IMR-90 (cell line): ENCODE data around the gene LSM7. TPM values are rescaled to one million over a fixed set of nuclear protein-coding genes. Genes with fewer than 3 reads are reported as not detected.

Source experiments
- ATAC-seq: fragments of 200-7000 bp; cut with Tn5 transposase; 2 replicates; pipeline ENCODE4 v1.9.1; 2020; ENCODE audit warnings: low read depth, mild to moderate bottlenecking, moderate library complexity
- BruUV-seq: library from RNA; stranded (reverse); fragments of 400-500 nt; replicated peaks from 2 replicates; lab custom pipeline; 2021; lab: Mats Ljungman, UMichigan
- CTCF ChIA-PET: fragments of 300-600 bp; formaldehyde crosslinking; extraction: SDS; loops from one replicate; lab custom pipeline; 2021; ENCODE audit warnings: antibody characterized with exemption; lab: Yijun Ruan, JAX
- POLR2A ChIA-PET: fragments of 300-600 bp; sonication (Branson Sonifier 250); formaldehyde crosslinking; loops from one replicate; lab custom pipeline; 2022; ENCODE audit warnings: antibody characterized with exemption; ENCODE audit not compliant: unreplicated experiment; lab: Charles Lee
- DNase-seq: peaks from one replicate; pipeline ENCODE4 v3.0.0; 2013
- H2AFZ ChIP-seq: replicated peaks from 2 replicates; pipeline ENCODE3; 2013; ENCODE audit warnings: low read length, mild to moderate bottlenecking; ENCODE audit not compliant: poor library complexity
- H2AK5ac ChIP-seq: 2 replicates; pipeline ENCODE4 v1.6.1; 2013; ENCODE audit warnings: low read depth, low read length, inconsistent platforms
- H2AK9ac ChIP-seq: replicated peaks from 2 replicates; pipeline ENCODE3; 2013; ENCODE audit warnings: mild to moderate bottlenecking, low read depth, low read length, moderate library complexity; ENCODE audit not compliant: poor library complexity
- H2BK120ac ChIP-seq: 2 replicates; pipeline ENCODE4 v1.6.1; 2013; ENCODE audit warnings: low read depth, low read length, inconsistent platforms
- H2BK15ac ChIP-seq: 3 replicates; pipeline ENCODE4 v1.6.1; 2013; ENCODE audit warnings: low read depth, low read length, inconsistent platforms
- H2BK20ac ChIP-seq: 2 replicates; pipeline ENCODE4 v1.6.1; 2013; ENCODE audit warnings: low read depth, mild to moderate bottlenecking, inconsistent platforms, low read length, moderate library complexity
- H2BK5ac ChIP-seq: 2 replicates; pipeline ENCODE4 v1.6.1; 2013; ENCODE audit warnings: mild to moderate bottlenecking, low read depth, low read length, inconsistent platforms; ENCODE audit not compliant: poor library complexity, severe bottlenecking
- H3K14ac ChIP-seq: replicated peaks from 2 replicates; pipeline ENCODE4 v1.6.1; 2013; ENCODE audit warnings: low read depth, low read length, inconsistent platforms
- H3K18ac ChIP-seq: 2 replicates; pipeline ENCODE4 v1.6.1; 2013; ENCODE audit warnings: low read depth, low read length, control low read depth
- H3K23ac ChIP-seq: 2 replicates; pipeline ENCODE4 v1.6.1; 2013; ENCODE audit warnings: low read depth, low read length, inconsistent platforms
- H3K27ac ChIP-seq: 2 replicates; pipeline ENCODE4 v1.5.1; 2013; ENCODE audit warnings: mild to moderate bottlenecking, control low read depth, low read length; ENCODE audit not compliant: insufficient read depth
- H3K27me3 ChIP-seq: 2 replicates; pipeline ENCODE4 v1.6.1; 2013; ENCODE audit warnings: low read length; ENCODE audit not compliant: control insufficient read depth, insufficient read depth
- H3K36me3 ChIP-seq: 2 replicates; pipeline ENCODE4 v1.6.1; 2013; ENCODE audit warnings: low read length, mixed read lengths; ENCODE audit not compliant: control insufficient read depth, insufficient read depth
- H3K4ac ChIP-seq: 2 replicates; pipeline ENCODE4 v1.6.1; 2013; ENCODE audit warnings: low read depth, low read length, inconsistent platforms
- H3K4me1 ChIP-seq: 2 replicates; pipeline ENCODE4 v1.6.1; 2013; ENCODE audit warnings: low read length, mixed read lengths; ENCODE audit not compliant: control insufficient read depth, insufficient read depth
- H3K4me2 ChIP-seq: 2 replicates; pipeline ENCODE4 v1.6.1; 2013; ENCODE audit warnings: low read depth, mild to moderate bottlenecking, control low read depth, low read length, moderate library complexity
- H3K4me3 ChIP-seq: 2 replicates; pipeline ENCODE4 v1.5.1; 2013; ENCODE audit warnings: low read depth, mild to moderate bottlenecking, control low read depth, low read length, moderate library complexity; ENCODE audit not compliant: insufficient read depth
- H3K56ac ChIP-seq: 2 replicates; pipeline ENCODE4 v1.6.1; 2013; ENCODE audit warnings: low read length, inconsistent platforms; ENCODE audit not compliant: insufficient read depth; ENCODE audit errors: extremely low read depth
- H3K79me1 ChIP-seq, 2 experiments: 2 replicates each; pipeline ENCODE4 v1.6.1; 2013; ENCODE audit warnings: low read length in 2 of 2, inconsistent platforms in 1 of 2, low read depth in 1 of 2
- H3K9ac ChIP-seq: 2 replicates; pipeline ENCODE4 v1.6.1; 2013; ENCODE audit warnings: low read depth, low read length, control low read depth
- H3K9me1 ChIP-seq: 2 replicates; pipeline ENCODE4 v1.6.1; 2013; ENCODE audit warnings: low read length, inconsistent platforms; ENCODE audit not compliant: insufficient read depth
- H3K9me3 ChIP-seq: 2 replicates; pipeline ENCODE4 v1.6.1; 2013; ENCODE audit warnings: low read length; ENCODE audit not compliant: control insufficient read depth, insufficient read depth
- H4K20me1 ChIP-seq: 2 replicates; pipeline ENCODE4 v1.6.1; 2013; ENCODE audit warnings: low read length, inconsistent platforms; ENCODE audit not compliant: insufficient read depth
- H4K5ac ChIP-seq: 2 replicates; pipeline ENCODE4 v1.6.1; 2013; ENCODE audit warnings: mild to moderate bottlenecking, low read depth, low read length, control low read depth
- H4K8ac ChIP-seq, 2 experiments: 2 replicates each; pipeline ENCODE4 v1.6.1; 2013; ENCODE audit warnings: low read depth in 2 of 2, low read length in 2 of 2, control low read depth in 1 of 2, inconsistent platforms in 1 of 2
- H4K91ac ChIP-seq: 2 replicates; pipeline ENCODE4 v1.6.1; 2013; ENCODE audit warnings: low read depth, low read length, inconsistent platforms; ENCODE audit not compliant: insufficient read depth
- BHLHE40 ChIP-seq: fragments of 150-350 bp; IDR thresholded peaks from 2 replicates; pipeline ENCODE4 v1.6.1; 2016; ENCODE audit warnings: mild to moderate bottlenecking, low read depth, low read length
- CEBPB ChIP-seq: IDR thresholded peaks from 2 replicates; pipeline ENCODE4 v1.6.1; 2012; ENCODE audit warnings: low read depth, low read length, improper control_type of control experiment
- CHD1 ChIP-seq: IDR thresholded peaks from 2 replicates; pipeline ENCODE4 v1.6.1; 2012; ENCODE audit warnings: low read depth, low read length, improper control_type of control experiment
- CTCF ChIP-seq: conservative IDR thresholded peaks from 2 replicates; pipeline ENCODE4 v1.5.1; 2012; ENCODE audit warnings: mild to moderate bottlenecking, low read depth, low read length, improper control_type of control experiment
- ELK1 ChIP-seq: fragments of 150-350 bp; IDR thresholded peaks from 2 replicates; pipeline ENCODE4 v1.6.1; 2016; ENCODE audit warnings: low read depth, mild to moderate bottlenecking, low read length, moderate library complexity, borderline replicate concordance
- MAFK ChIP-seq: IDR thresholded peaks from 2 replicates; pipeline ENCODE4 v1.6.1; 2012; ENCODE audit warnings: low read depth, low read length, improper control_type of control experiment
- MXI1 ChIP-seq: IDR thresholded peaks from 2 replicates; pipeline ENCODE4 v1.6.1; 2012; ENCODE audit warnings: low read depth, mild to moderate bottlenecking, low read length, moderate library complexity, borderline replicate concordance
- NFE2L2 ChIP-seq: fragments of 150-350 bp; IDR thresholded peaks from 2 replicates; pipeline ENCODE4 v1.6.1; 2016; ENCODE audit warnings: low read depth, mild to moderate bottlenecking, low read length
- RAD21 ChIP-seq: IDR thresholded peaks from 2 replicates; pipeline ENCODE4 v1.6.1; 2012; ENCODE audit warnings: low read length, improper control_type of control experiment
- RCOR1 ChIP-seq: IDR thresholded peaks from 2 replicates; pipeline ENCODE4 v1.6.1; 2012; ENCODE audit warnings: mild to moderate bottlenecking, low read length, improper control_type of control experiment; ENCODE audit not compliant: insufficient replicate concordance
- RFX5 ChIP-seq: IDR thresholded peaks from 2 replicates; pipeline ENCODE4 v1.8.0; 2012; ENCODE audit warnings: low read depth, mild to moderate bottlenecking, low read length, moderate library complexity
- SMC3 ChIP-seq: fragments of 150-350 bp; IDR thresholded peaks from 2 replicates; pipeline ENCODE4 v1.6.1; 2016; ENCODE audit warnings: low read depth, mild to moderate bottlenecking, antibody characterized with exemption, low read length, moderate library complexity
- WGBS, 2 experiments: methylation state at CpG; one replicate each; pipeline versions ENCODE4 v1.1.5 to v1.1.7; 2013; ENCODE audit warnings: missing lambda C conversion rate in 2 of 2; ENCODE audit not compliant: insufficient read length in 1 of 2; ENCODE audit errors: extremely low coverage in 2 of 2; 5-methylcytosine and 5-hydroxymethylcytosine counted together
- dilution Hi-C: fragments of 300-500 bp; cut with HindIII; formaldehyde crosslinking; loops from one replicate; pipeline ENCODE4 v1.14.3; 2018; ENCODE audit warnings: low sequenced_read_pairs; ENCODE audit not compliant: unreplicated experiment
- in situ Hi-C: fragments of 300-500 bp; cut with MboI; formaldehyde crosslinking; loops from 3 replicates; pipeline ENCODE4 v1.14.3; 2019; ENCODE audit warnings: low sequenced_read_pairs, inconsistent platforms, mixed read lengths
- intact Hi-C: fragments of 100-400 bp; cut with micrococcal nuclease; formaldehyde crosslinking; loops from 2 replicates; pipeline ENCODE4 v1.10.0; 2022
- polyA plus RNA-seq, 3 experiments: library from polyadenylated mRNA; depleted of rRNA; stranded (reverse); fragments of >200 nt; gene quantifications; 2 replicates each; pipeline ENCODE4 v1.2.3, GENCODE V29; 2012; ENCODE audit warnings: low replicate concordance in 1 of 3
- total RNA-seq: library from RNA; depleted of rRNA; stranded (reverse); fragments of >200 nt; gene quantifications from 2 replicates; pipeline ENCODE4 v1.2.3, GENCODE V29; 2012

The LSM7 gene
- total and polyA plus RNA-seq, 2 of the 4 experiments (the other 2 are of a cell fraction), result 145 to 708 TPM

GRCh38 chr19:2354670-2355069 lies 26.3 kb upstream of the LSM7 start:
- CTCF ChIA-PET, result no interaction called here
- no peaks in the 10 kb centered on the region for H4K20me1 ChIP-seq
- in situ Hi-C loops, result no loop called here
- H3K27ac ChIP-seq, result no peak overlapping the region
- H3K4me3 ChIP-seq, result no peak overlapping the region
- H3K4me2 ChIP-seq, result no peak overlapping the region
- H2BK20ac ChIP-seq, result no peak overlapping the region
- H3K4ac ChIP-seq, result no peak overlapping the region
- H2BK5ac ChIP-seq, result no peak overlapping the region
- dilution Hi-C loops, result no loop called here
- H3K18ac ChIP-seq, result no peak overlapping the region
- intact Hi-C loops, result no loop called here
- DNase-seq, result no peak
- H3K9me3 ChIP-seq, result no peaks in the 10 kb centered on the region
- no peak overlapping the region for H2BK15ac ChIP-seq
- no peak for TF ChIP-seq RFX5
- TF ChIP-seq SMC3, result no peak
- no peak for TF ChIP-seq RCOR1
- no peak for TF ChIP-seq CTCF
- TF ChIP-seq CEBPB, result no peak
- TF ChIP-seq BHLHE40, result no peak
- TF ChIP-seq RAD21, result no peak
- no peak for TF ChIP-seq NFE2L2
- no peak for TF ChIP-seq MAFK
- TF ChIP-seq ELK1, result no peak
- TF ChIP-seq MXI1, result no peak
- no peak for TF ChIP-seq CHD1
- WGBS, 2 experiments, result 99% methylated on average over 7 of the region's 17 CpGs; no CpG with 5 or more reads in 1 of the 2 experiments
- no peak overlapping the region for H3K14ac ChIP-seq
- no peak overlapping the region for H2BK120ac ChIP-seq
- H4K5ac ChIP-seq, result no peak overlapping the region
- no peaks in the 10 kb centered on the region for H3K9me1 ChIP-seq
- no peak overlapping the region for H2AFZ ChIP-seq
- no peak overlapping the region for H3K56ac ChIP-seq
- H4K91ac ChIP-seq, result no peak overlapping the region
- POLR2A ChIA-PET, result no interaction called here
- H3K4me1 ChIP-seq, result no peaks in the 10 kb centered on the region
- H3K36me3 ChIP-seq, result peaks cover 27% of the 10 kb centered on the region
- no peaks in the 10 kb centered on the region for H3K79me1 ChIP-seq
- peak overlapping the region; percentile 28 for H2AK9ac ChIP-seq
- ATAC-seq, result no peak
- H2AK5ac ChIP-seq, result no peak overlapping the region
- H3K23ac ChIP-seq, result no peak overlapping the region
- H3K27me3 ChIP-seq, result peaks cover 10% of the 10 kb centered on the region
- no peak overlapping the region for H3K9ac ChIP-seq
- no TSS peak for BruUV-seq
- no peak overlapping the region for H4K8ac ChIP-seq
